ENCODE results near the gene ABCD3.

- TF ChIP-seq, protein P1, sequence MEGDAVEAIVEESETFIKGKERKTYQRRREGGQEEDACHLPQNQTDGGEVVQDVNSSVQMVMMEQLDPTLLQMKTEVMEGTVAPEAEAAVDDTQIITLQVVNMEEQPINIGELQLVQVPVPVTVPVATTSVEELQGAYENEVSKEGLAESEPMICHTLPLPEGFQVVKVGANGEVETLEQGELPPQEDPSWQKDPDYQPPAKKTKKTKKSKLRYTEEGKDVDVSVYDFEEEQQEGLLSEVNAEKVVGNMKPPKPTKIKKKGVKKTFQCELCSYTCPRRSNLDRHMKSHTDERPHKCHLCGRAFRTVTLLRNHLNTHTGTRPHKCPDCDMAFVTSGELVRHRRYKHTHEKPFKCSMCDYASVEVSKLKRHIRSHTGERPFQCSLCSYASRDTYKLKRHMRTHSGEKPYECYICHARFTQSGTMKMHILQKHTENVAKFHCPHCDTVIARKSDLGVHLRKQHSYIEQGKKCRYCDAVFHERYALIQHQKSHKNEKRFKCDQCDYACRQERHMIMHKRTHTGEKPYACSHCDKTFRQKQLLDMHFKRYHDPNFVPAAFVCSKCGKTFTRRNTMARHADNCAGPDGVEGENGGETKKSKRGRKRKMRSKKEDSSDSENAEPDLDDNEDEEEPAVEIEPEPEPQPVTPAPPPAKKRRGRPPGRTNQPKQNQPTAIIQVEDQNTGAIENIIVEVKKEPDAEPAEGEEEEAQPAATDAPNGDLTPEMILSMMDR (IDR thresholded peaks at IDR 0.05; ENCODE audit: low read depth, low read length), result no peak
- TF ChIP-seq POLR2A (IDR thresholded peaks at IDR 0.05; ENCODE audit: extremely low read depth, insufficient read length), result no peak
Measured at GRCh38 chr1:94416901-94417727, 1.1 kb upstream of the ABCD3 start.
